Measurements from ENCODE around the gene TBC1D21. TPM values are rescaled to one million over a fixed set of nuclear protein-coding genes. Genes with fewer than 3 reads are reported as not detected.

The TBC1D21 gene
- polyA plus RNA-seq, 1 donor from 2014 or later, result not detected

GRCh38 chr15:73858062-73858461, 15.3 kb upstream of the TBC1D21 start:
- no peak overlapping the region for H3K4me3 ChIP-seq (ENCODE audit: low read length)
- no peak overlapping the region for H3K27ac ChIP-seq (ENCODE audit: low read length)
- H3K36me3 ChIP-seq (ENCODE audit: insufficient read depth, low read length), result no peaks in the 10 kb centered on the region
- no peak overlapping the region for H3K4me2 ChIP-seq (ENCODE audit: low read length)
- H3K79me2 ChIP-seq (replicated peaks; ENCODE audit: insufficient read depth, low read length), result no peaks in the 10 kb centered on the region
- H3K27me3 ChIP-seq (ENCODE audit: insufficient read depth, low read depth, low read length), result no peaks in the 10 kb centered on the region
- TF ChIP-seq REST (IDR thresholded peaks at IDR 0.05; ENCODE audit: borderline replicate concordance) (no peak), SMC3 (conservative IDR thresholded peaks at IDR 0.05; ENCODE audit: poor library complexity) (no peak), POLR2AphosphoS5 (IDR thresholded peaks at IDR 0.05) (no peak), TAF1 (IDR thresholded peaks at IDR 0.05; ENCODE audit: low read depth) (no peak)
- H3F3A ChIP-seq (ENCODE audit: insufficient read depth, low read length, poor library complexity, severe bottlenecking), result no peaks in the 10 kb centered on the region
- no peaks in the 10 kb centered on the region for H3K9me2 ChIP-seq (ENCODE audit: insufficient read depth, low read length)
- no peaks in the 10 kb centered on the region for H3K9me3 ChIP-seq (ENCODE audit: low read length)
- H2AFZ ChIP-seq (ENCODE audit: low read depth, low read length), result no peak overlapping the region
- H4K20me1 ChIP-seq (ENCODE audit: insufficient read depth), result no peaks in the 10 kb centered on the region
- H3K9ac ChIP-seq (ENCODE audit: low read length), result no peak overlapping the region

GRCh38 chr15:73862276-73862675, 11.1 kb upstream of the TBC1D21 start:
- Histone ChIP-seq H3K27ac (ENCODE audit: low read length) (no peak overlapping the region), H3K9ac (ENCODE audit: low read length) (no peak overlapping the region), H3K4me2 (ENCODE audit: low read length) (no peak overlapping the region), H3F3A (ENCODE audit: insufficient read depth, low read length, poor library complexity, severe bottlenecking) (no peaks in the 10 kb centered on the region), H3K27me3 (ENCODE audit: insufficient read depth, low read depth, low read length) (no peaks in the 10 kb centered on the region), H3K79me2 (replicated peaks; ENCODE audit: insufficient read depth, low read length) (no peaks in the 10 kb centered on the region), H2AFZ (ENCODE audit: low read depth, low read length) (no peak overlapping the region), H4K20me1 (ENCODE audit: insufficient read depth) (no peaks in the 10 kb centered on the region), H3K9me3 (ENCODE audit: low read length) (no peaks in the 10 kb centered on the region), H3K4me3 (ENCODE audit: low read length) (no peak overlapping the region), H3K36me3 (ENCODE audit: insufficient read depth, low read length) (no peaks in the 10 kb centered on the region), H3K9me2 (ENCODE audit: insufficient read depth, low read length) (no peaks in the 10 kb centered on the region)
- TF ChIP-seq TAF1 (IDR thresholded peaks at IDR 0.05; ENCODE audit: low read depth), result no peak
- no peak for TF ChIP-seq EP300 (conservative IDR thresholded peaks at IDR 0.05; ENCODE audit: poor library complexity, severe bottlenecking)
- TF ChIP-seq SMC3 (conservative IDR thresholded peaks at IDR 0.05; ENCODE audit: poor library complexity), result no peak
- no peak for TF ChIP-seq MXI1 (conservative IDR thresholded peaks at IDR 0.05; ENCODE audit: poor library complexity, severe bottlenecking)
- no peak for TF ChIP-seq POLR2AphosphoS5 (IDR thresholded peaks at IDR 0.05)
- no peak for TF ChIP-seq REST (IDR thresholded peaks at IDR 0.05; ENCODE audit: borderline replicate concordance)
- TF ChIP-seq RAD21 (conservative IDR thresholded peaks at IDR 0.05), result no peak
- no peak for TF ChIP-seq EZH2 (IDR thresholded peaks at IDR 0.05; ENCODE audit: borderline replicate concordance, insufficient read depth, low read length, poor library complexity, severe bottlenecking)

All from neural cell (in vitro differentiated cells).